Hippocampal formation (tissue), 2 donors: Measurements from ENCODE around the gene CTTN.

Experiments
- DNase-seq, 2 donors: peaks; one replicate each; lab custom pipeline; 2025; lab: John Stamatoyannopoulos, UW

CTTN gene

GRCh38 chr11:70397983-70398833 lies at the start of gene CTTN:
Gene CTTN (plus strand): TSS chr11:70398529. CDS start chr11:70407298, 8,769 bp downstream.
- peak; percentile 67 to 79 for DNase-seq

DNA sequence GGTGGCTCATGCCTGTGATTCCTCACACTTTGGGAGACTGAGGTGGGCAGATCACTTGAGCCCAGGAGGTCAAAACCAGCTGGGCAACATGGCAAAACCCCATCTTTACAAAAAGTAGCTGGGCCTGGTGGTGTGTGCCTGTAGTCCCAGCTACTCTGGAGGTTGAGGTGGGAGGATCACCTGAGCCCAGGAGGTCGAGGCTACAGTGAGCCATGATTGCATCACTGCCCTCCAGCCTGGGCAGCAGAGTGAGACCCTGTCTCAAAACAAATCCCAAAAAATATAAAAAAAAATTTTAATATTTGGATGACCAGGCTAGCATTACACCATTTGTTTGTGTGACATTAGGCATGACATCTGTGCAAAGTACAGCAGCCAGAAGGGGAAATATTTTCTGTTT lies 49.7 kb upstream of the CTTN start:
- no peak for DNase-seq

GRCh38 chr11:70351646-70352045 lies 46.7 kb upstream of the CTTN start:
- DNase-seq = no peak

- no peak for DNase-seq
These were observed 46.2 kb upstream of the CTTN start for GRCh38 chr11:70352100-70352499.

DNA sequence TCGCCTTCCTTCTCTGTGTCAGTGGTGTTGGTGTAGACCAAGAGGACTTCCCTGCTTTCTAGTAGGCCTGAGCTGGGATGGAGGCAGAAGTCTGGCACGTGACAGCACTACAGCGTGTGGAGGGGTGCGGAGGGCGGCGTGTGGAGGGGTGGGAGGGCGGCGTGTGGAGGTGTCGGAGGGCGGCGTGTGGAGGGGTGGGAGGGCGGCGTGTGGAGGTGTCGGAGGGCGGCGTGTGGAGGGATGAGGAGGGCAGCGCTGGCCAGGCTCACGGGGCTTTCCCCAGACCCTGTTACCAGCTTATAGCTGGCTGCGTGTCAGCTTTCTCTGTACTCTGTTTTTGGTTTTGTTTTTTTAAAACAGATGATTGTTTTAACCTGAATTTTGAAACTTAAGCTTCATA lies 45.7 kb upstream of the CTTN start:
- no peak for DNase-seq

DNA sequence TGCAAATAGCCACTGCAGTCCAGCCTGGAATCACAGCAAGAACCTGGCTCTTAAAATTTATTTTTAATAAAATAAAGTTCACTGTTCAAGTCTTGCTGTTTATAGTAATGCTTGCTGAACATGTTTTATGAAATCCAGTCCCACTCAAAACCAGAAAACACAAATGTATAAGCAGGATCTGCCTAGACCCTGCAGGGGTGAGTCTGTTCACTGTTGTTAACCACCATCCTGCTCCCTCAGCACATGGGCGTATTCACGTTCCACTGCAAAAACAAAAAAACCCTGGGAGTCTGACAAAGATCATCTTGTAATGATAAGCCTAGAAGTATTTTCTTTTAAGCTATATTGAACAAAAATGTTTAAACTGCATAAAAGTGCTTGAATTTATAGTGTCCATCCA lies 45.0 kb upstream of the CTTN start:
- no peak for DNase-seq

DNA sequence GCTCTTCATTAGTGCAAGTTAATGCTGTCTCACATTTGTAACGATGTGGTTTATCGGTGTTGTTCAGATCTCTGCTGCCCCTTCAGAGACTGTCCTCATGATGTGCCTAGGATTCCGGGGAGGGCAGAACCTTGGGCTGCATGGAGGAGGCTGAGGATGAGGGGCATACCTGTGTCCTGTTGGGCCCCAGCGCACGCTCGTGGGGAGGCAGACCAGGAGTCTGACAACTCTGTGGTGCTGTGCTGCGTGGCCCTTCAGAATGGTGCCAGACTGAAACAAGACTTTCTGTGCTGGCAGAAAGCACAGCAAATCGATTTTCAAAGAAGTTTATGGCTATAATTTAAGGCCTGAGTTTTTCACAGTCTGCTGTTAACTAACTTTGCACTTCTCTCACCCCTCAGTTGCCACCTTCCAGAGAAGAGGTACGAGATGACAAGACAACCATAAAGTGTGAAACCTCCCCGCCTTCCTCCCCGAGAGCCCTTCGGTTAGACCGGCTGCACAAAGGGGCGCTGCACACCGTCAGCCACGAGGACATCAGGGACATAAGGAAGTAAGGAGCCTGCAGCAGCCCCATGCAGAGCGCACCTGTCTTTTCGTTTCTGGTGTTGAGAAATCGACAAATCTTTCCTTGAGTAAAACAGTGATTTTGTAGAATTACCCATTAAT lies 44.3 kb upstream of the CTTN start:
- DNase-seq = no peak

DNA sequence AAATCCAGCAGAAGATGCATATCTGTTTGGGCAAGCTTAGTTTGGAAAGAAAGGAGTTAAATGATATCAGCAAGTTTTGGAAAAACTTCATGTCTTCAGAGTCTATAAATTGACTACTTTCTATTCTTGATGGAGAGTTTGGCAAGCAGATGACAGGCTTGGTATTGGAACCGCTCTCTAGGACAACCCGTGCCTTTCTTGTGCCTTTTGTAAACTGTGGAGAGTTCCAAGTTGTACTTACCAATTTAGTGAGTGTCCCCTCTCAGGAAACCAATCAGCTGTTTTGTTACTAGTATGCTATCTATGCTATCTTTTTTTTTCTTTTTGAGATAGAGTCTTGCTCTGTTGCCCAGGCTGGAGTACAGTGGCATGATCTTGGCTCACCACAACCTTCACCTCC lies 43.7 kb upstream of the CTTN start:
- DNase-seq = no peak

GRCh38 chr11:70358753-70359152 lies 39.6 kb upstream of the CTTN start:
- peak in 1 of 2 donors; percentile 8 for DNase-seq

DNA sequence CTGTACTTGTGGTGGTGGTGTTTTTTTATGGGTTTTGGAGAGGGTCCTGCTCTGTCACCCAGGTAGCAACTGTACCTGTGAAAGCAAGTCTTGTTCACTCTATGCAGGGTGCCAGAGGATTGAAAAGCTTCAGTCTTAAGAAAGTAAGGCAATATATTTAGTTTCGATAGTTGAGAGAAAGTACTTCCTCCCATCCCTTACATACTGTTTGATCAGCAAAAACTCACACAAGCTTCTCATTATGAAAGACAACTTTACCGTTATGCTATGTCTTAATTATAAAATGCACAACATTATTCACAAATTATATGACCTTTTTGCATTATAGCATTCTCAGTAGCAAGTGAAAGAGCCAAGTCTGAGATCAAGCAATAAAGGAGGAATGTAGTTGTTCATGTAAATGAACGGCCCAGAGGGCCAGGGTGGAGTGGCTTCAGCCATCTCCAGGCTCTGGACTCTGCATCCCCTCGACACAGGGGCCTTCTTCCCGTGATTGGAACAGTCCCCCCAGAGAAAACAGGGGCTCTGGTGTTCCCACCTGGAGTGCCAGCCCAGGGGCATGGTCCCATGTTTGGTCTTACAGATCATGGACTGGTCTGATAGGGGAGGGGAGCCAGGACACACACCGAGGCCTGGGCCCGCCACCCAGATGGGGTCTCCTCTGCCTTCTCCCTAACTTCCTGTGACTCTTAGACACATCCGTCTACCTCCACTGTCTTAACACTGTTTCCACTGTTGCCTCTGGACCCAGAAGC lies 38.7 kb upstream of the CTTN start:
- no peak for DNase-seq

GRCh38 chr11:70360211-70360610 lies 38.1 kb upstream of the CTTN start:
- no peak for DNase-seq

DNA sequence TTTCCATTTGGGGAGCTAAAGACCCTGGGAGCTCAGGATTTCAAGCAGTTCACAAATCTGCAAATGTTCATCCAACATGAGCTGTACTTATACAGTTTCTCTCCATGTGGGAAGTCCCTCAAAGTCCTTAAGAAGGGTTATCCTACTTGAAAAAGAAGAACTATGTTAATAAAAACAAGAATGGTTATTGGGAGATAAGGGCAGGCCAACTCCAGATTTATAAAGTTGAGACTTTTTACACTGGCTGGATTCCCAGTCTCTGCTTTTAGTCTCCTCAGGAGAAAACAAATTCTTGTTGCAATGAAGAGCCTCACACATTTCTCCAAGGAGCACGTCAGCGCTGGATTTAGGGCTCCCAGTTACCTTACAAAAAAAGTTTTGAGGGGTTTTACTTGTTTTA lies 34.2 kb upstream of the CTTN start:
- no peak for DNase-seq

DNA sequence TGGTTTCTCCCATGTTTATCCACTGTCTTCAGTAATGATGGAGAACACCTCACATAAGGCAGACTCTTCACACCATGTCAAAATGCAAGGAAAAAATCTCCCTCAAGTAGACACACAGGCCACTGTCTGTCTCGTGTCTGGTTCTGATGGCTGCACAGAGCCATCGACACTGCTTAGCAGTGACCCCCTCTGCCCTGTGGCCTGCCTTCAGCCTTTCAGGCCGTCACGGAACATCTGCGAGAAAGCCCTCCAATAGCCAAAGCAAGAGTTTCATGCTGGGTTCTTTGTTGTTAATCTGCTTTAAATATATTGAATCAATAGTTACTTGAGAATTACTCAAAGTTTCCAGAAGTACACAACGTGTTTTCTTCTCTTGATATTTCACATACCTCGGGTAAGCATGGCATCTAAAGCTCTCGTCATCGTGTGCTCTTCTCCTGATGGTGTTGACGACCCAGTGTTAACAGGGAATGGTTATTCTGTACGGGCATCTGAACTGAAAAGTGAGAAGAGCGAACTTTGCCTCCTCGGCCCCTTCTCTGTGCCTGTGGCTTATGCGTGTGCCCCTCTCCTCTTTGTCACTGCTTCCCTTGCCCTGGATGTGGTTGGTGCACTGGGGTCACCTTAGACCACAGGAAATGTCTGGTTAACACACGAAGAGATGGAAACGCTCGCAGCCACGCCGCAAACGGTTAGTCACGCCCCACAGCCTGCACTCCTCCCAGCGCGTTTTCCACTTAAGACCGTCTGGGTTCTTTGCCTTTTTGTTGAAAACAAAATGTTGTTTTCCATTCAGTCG lies 33.4 kb upstream of the CTTN start:
- no peak for DNase-seq

- DNase-seq = no peak
These were observed 32.8 kb upstream of the CTTN start for GRCh38 chr11:70365544-70365927.

DNA sequence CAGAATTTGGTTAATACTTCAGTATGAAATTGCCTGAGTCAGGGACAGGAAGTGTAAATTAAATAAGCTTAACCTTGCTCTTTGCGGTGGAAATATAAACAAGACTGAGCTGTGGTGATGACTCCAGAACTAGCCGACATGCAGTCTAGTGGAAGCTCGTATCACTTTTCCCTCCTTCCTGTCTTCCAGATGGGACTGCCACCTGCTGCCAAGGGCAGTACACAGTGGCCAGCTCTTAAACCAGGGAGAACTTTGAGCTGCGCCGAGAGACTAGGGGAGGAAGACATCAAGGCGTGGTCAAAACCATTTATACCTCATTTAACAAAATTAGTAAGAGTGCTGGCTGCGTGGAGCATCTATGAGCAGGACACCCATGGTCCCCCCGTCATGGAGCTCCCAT lies 31.3 kb upstream of the CTTN start:
- no peak for DNase-seq

DNA sequence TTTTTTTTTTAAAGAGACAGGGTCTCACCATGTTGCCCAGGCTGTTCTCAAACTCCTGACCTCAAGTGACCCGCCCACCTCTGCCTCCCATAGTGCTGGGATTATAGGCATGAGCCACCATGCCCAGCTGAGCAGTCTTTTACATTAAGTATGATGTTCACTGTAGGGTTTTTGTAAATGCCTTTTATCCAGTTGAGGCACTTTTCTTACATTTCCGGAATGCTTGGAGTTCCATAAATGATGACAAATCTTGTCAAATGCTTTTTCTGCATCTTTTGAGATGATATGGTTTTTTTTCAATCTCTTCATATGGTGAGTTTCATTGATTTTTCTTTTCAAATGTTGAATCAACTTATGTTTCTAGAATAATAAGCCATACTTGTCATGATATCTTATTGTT lies 29.4 kb upstream of the CTTN start:
- no peak for DNase-seq

DNA sequence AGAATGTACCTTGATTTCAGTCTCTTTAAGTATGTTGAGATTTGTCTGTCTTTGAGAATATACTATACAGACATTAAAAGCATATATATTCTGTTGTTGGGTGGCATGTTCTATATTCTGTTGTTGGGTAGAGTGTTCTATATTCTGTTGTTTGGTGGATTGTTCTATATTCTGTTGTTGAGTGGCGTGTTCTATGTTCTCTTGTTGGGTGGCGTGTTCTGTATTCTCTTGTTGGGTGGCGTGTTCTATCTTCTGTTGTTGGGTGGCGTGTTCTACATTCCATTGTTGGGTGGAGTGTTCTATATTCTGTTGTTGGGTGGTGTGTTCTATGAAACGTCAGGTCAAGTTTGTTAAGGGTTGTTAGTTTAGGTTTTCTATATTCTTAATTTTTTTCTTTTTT lies 27.1 kb upstream of the CTTN start:
- DNase-seq = no peak

GRCh38 chr11:70372076-70372475 lies 26.3 kb upstream of the CTTN start:
- no peak for DNase-seq

DNA sequence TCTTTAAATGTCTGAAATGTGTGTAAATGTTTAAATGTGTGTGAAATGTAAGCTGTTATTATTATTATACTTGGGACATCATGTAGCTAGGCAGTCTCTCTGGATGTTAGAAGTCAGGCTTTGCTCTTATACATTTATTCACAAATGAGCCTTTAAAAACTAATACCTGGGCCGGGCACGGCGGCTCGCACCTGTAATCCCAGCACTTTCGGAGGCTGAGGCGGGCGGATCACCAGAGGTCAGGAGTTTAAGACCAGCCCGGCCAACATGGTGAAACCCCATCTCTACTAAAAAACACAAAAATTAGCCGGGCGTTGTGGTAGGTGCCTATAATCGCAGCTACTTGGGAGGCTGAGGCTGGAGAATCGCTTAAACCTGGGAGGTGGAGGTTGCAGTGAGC lies 21.7 kb upstream of the CTTN start:
- no peak for DNase-seq

DNA sequence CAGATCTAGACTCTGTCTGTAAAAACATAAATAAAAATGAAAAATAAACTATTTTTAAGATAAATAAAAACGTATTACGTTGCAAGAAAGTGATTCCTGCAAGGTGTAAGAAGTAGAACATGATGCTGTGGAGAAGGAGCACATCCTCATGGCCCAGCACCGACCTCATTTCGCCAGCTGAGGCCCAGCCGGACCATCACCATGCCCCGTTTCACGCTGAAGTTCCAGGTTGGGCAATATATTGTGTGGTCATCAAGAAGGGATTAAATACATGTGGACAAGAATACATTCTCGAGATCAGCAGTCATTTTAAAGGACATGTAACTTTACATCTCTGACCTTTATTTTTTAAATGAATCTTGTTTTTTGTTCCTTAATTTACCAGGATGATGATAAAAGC lies 20.7 kb upstream of the CTTN start:
- no peak for DNase-seq

DNA sequence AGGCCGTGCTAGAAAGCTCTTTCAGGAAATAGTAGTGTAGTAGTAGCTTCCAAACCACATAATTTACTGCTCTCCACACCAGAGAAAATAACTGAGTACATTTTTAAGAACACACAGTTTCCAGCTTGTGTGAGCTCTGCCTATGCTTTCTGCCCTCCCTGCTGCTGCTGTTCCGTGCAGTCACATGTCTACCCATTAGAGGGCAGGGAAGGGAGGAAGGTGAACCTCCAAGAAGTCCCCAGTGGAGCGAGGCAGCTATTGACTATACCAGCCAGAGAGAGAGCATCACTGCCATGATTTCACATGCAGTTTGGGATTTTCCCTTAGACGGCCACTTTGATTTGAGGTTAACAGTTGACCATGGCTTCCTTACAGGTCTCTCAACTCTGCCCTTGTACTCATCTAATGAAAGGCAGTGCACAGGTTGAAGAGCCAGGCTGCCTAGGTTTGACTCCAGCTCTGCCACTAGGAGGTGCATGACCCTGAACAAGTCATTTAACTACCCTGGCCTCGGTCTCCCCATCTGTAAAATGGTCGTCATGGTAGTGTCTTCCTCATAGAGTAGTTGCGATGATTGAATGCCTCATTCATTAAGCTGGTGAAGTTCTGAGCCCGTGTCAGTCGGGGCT lies 19.7 kb upstream of the CTTN start:
- no peak for DNase-seq

- no peak for DNase-seq
These were observed 17.0 kb upstream of the CTTN start for GRCh38 chr11:70381350-70381749.
